Endothelial cell of umbilical vein (primary cell): Measurements from ENCODE around the gene ANP32E.

Experiments
- EZH2 ChIP-seq: IDR thresholded peaks from 2 replicates; pipeline ENCODE4 v1.6.1; 2012; ENCODE audit warnings: borderline replicate concordance, low read depth, mild to moderate bottlenecking, moderate library complexity, low read length, inconsistent platforms; ENCODE audit not compliant: severe bottlenecking
- FOS ChIP-seq: IDR thresholded peaks from 2 replicates; pipeline ENCODE4 v1.6.1; 2011; ENCODE audit warnings: mild to moderate bottlenecking, low read length, moderate library complexity, borderline replicate concordance; ENCODE audit not compliant: insufficient read depth
- GATA2 ChIP-seq: IDR thresholded peaks from 2 replicates; pipeline ENCODE4 v1.7.0; 2011; ENCODE audit warnings: low read depth, mild to moderate bottlenecking, moderate library complexity, mixed read lengths, low read length; ENCODE audit not compliant: insufficient read length, insufficient read depth
- MAX ChIP-seq: IDR thresholded peaks from 2 replicates; pipeline ENCODE4 v1.6.1; 2011; ENCODE audit not compliant: insufficient read depth, insufficient read length
- MYC ChIP-seq: IDR thresholded peaks from one replicate; pipeline ENCODE4 v1.6.1; 2011; ENCODE audit warnings: mild to moderate bottlenecking, low read depth, low read length
- POLR2AphosphoS5 ChIP-seq: IDR thresholded peaks from 2 replicates; pipeline ENCODE4 v1.6.1; 2012; ENCODE audit warnings: low read depth, mild to moderate bottlenecking, control low read depth, low read length, moderate library complexity; ENCODE audit not compliant: insufficient read depth
- TF ChIP-seq, protein P1 (sequence below), 2 donors: IDR thresholded peaks; 1 replicate in 1 of 2; 2 replicates in 1 of 2; pipeline ENCODE4 v1.5.1; 2011; ENCODE audit warnings: low read length in 2 of 2, mild to moderate bottlenecking in 2 of 2, moderate library complexity in 2 of 2, control low read depth in 1 of 2, inconsistent platforms in 1 of 2, low read depth in 1 of 2; ENCODE audit not compliant: insufficient read depth in 1 of 2; ENCODE audit errors: extremely low read depth in 1 of 2

- TF ChIP-seq, protein P1, sequence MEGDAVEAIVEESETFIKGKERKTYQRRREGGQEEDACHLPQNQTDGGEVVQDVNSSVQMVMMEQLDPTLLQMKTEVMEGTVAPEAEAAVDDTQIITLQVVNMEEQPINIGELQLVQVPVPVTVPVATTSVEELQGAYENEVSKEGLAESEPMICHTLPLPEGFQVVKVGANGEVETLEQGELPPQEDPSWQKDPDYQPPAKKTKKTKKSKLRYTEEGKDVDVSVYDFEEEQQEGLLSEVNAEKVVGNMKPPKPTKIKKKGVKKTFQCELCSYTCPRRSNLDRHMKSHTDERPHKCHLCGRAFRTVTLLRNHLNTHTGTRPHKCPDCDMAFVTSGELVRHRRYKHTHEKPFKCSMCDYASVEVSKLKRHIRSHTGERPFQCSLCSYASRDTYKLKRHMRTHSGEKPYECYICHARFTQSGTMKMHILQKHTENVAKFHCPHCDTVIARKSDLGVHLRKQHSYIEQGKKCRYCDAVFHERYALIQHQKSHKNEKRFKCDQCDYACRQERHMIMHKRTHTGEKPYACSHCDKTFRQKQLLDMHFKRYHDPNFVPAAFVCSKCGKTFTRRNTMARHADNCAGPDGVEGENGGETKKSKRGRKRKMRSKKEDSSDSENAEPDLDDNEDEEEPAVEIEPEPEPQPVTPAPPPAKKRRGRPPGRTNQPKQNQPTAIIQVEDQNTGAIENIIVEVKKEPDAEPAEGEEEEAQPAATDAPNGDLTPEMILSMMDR (IDR thresholded peaks at IDR 0.05; ENCODE audit: extremely low read depth in 1 of 2, insufficient read depth in 1 of 2, low read depth in 1 of 2, low read length in 2 of 2) = no peak
- no peak for TF ChIP-seq FOS
- no peak for TF ChIP-seq MYC
- no peak for TF ChIP-seq GATA2
- TF ChIP-seq MAX = no peak
- no peak for TF ChIP-seq POLR2AphosphoS5
- TF ChIP-seq EZH2 = no peak
Observed at GRCh38 chr1:150257624-150258585, 22.0 kb upstream of the ANP32E start, which contains the start of gene CA14.
